GM23248 (cell line): Measurements from ENCODE around the gene HS3ST1.

Source experiments
- EZH2 ChIP-seq: fragments of 200-600 bp; sonication (generic); IDR thresholded peaks from 2 replicates; pipeline ENCODE4 v1.6.1; 2018; ENCODE audit warnings: antibody characterized with exemption, mild to moderate bottlenecking; ENCODE audit not compliant: insufficient read depth, poor library complexity, severe bottlenecking
- EZH2phosphoT487 ChIP-seq: fragments of 200-600 bp; sonication (generic); IDR thresholded peaks from 2 replicates; pipeline ENCODE4 v1.6.1; 2018; ENCODE audit warnings: antibody characterized with exemption, moderate library complexity, mild to moderate bottlenecking, low read depth; ENCODE audit not compliant: insufficient read depth

DNA sequence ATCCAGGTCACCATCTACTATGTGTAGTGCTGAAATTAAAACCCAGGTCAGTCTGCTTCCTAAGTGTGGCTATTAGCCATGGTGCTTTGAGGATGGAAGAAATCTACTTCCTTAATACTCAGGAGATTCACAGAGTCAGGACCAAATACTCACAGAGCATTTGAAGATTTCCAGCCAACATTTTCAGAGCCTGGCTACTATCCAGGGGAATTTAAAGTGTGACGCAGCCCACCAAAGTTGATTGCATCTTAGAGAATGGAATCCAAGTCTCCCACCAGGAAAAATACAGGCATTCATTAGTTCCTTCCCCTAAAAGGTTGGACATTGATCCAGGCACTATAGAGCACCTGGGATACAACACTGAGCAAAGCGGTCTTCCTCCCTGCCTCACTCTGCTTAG is 83.8 kb downstream of the HS3ST1 start:
- TF ChIP-seq EZH2 (no peak), EZH2phosphoT487 (no peak)
